ENCODE measurements around the gene AKR7A3. TPM values are rescaled to one million over a fixed set of nuclear protein-coding genes. Genes with fewer than 3 reads are reported as not detected.

AKR7A3 gene
- total and polyA plus RNA-seq, 2 of the 4 experiments (the other 2 are of a cell fraction) = 0.18 to 0.62 TPM

GRCh38 chr1:19260211-19261138 lies 28.1 kb downstream of the AKR7A3 start:
- H3K9ac ChIP-seq (ENCODE audit: low read depth, low read length) = no peak overlapping the region
- CTCF ChIA-PET = no interaction called here
- DNase-seq = peak; percentile 94
- TF ChIP-seq FOS (IDR thresholded peaks at IDR 0.05; ENCODE audit: low read depth, low read length) = peak; percentile 52
- TF ChIP-seq POLR2A (IDR thresholded peaks at IDR 0.05; ENCODE audit: low read depth, low read length) = no peak
- no peak for TF ChIP-seq ELK1 (IDR thresholded peaks at IDR 0.05; ENCODE audit: borderline replicate concordance, low read depth, low read length)
- TF ChIP-seq BHLHE40 (IDR thresholded peaks at IDR 0.05; ENCODE audit: low read depth, low read length) = 0 out of 2 replicates have a peak, but pooled peaks have one; percentile 27
- peak; percentile 56 for TF ChIP-seq MAFK (IDR thresholded peaks at IDR 0.05; ENCODE audit: low read depth, low read length)
- TF ChIP-seq CHD1 (IDR thresholded peaks at IDR 0.05; ENCODE audit: low read depth, low read length) = no peak
- peak; percentile 73 for TF ChIP-seq MXI1 (IDR thresholded peaks at IDR 0.05; ENCODE audit: borderline replicate concordance, low read depth, low read length)
- peak; percentile 57 for TF ChIP-seq RCOR1 (IDR thresholded peaks at IDR 0.05; ENCODE audit: insufficient replicate concordance, low read length)
- TF ChIP-seq CTCF (conservative IDR thresholded peaks at IDR 0.05; ENCODE audit: low read depth, low read length) = no peak
- no peak for TF ChIP-seq RFX5 (IDR thresholded peaks at IDR 0.05; ENCODE audit: low read depth, low read length)
- TF ChIP-seq NFE2L2 (IDR thresholded peaks at IDR 0.05; ENCODE audit: low read depth, low read length) = no peak
- TF ChIP-seq USF2 (IDR thresholded peaks at IDR 0.05; ENCODE audit: low read depth, low read length) = peak; percentile 34; the same call in 1 of the 2 replicates
- peak; percentile 38 for TF ChIP-seq RAD21 (IDR thresholded peaks at IDR 0.05; ENCODE audit: low read length)

More at GRCh38 chr1:19260211-19261138, 28.1 kb downstream of the AKR7A3 start:
- Histone ChIP-seq H2AK9ac (replicated peaks; ENCODE audit: low read depth, low read length, poor library complexity) (peak overlapping the region; percentile 95), H2BK5ac (ENCODE audit: low read depth, low read length, poor library complexity, severe bottlenecking) (peak overlapping the region; percentile 77), H2AK5ac (ENCODE audit: low read depth, low read length) (peak overlapping the region; percentile 57; the same call in 1 of the 2 replicates), H3K4me1 (ENCODE audit: control insufficient read depth, insufficient read depth, low read length) (peaks cover 3% of the 10 kb centered on the region; the same call in 1 of the 2 replicates), H3K18ac (ENCODE audit: low read depth, low read length) (no peak overlapping the region), H4K91ac (ENCODE audit: insufficient read depth, low read depth, low read length) (no peak overlapping the region; the same call in 1 of the 2 replicates), H4K20me1 (ENCODE audit: insufficient read depth, low read length) (peaks cover 11% of the 10 kb centered on the region; the same call in 1 of the 2 replicates), H3K4me3 (ENCODE audit: insufficient read depth, low read depth, low read length) (no peak overlapping the region), H3K9me3 (ENCODE audit: control insufficient read depth, insufficient read depth, low read length) (no peaks in the 10 kb centered on the region), H3K27me3 (ENCODE audit: control insufficient read depth, insufficient read depth, low read length) (no peaks in the 10 kb centered on the region), H2BK15ac (ENCODE audit: low read depth, low read length) (no peak overlapping the region), H3K14ac (replicated peaks; ENCODE audit: low read depth, low read length) (no peak overlapping the region; the same call in 1 of the 2 replicates), H3K36me3 (ENCODE audit: control insufficient read depth, insufficient read depth, low read length) (peaks cover 37% of the 10 kb centered on the region), H3K79me1 (ENCODE audit: low read depth in 1 of 2, low read length in 2 of 2) (peaks cover 0 to 19% of the 10 kb centered on the region in 2 experiments; a peak in 1 of 4 replicates), H2BK20ac (ENCODE audit: low read depth, low read length) (no peak overlapping the region), H4K8ac (ENCODE audit: low read depth in 2 of 2, low read length in 2 of 2) (no peak overlapping the region), H2AFZ (replicated peaks; ENCODE audit: low read length, poor library complexity) (peak overlapping the region; percentile 68), H3K56ac (ENCODE audit: extremely low read depth, insufficient read depth, low read length) (no peak overlapping the region), H2BK120ac (ENCODE audit: low read depth, low read length) (0 out of 2 replicates have a peak overlapping the region, but pooled peaks have one; percentile 40), H3K4ac (ENCODE audit: low read depth, low read length) (peak overlapping the region; percentile 69), H3K4me2 (ENCODE audit: low read depth, low read length) (no peak overlapping the region), H3K9me1 (ENCODE audit: insufficient read depth, low read length) (0 out of 2 replicates have a peak, but pooled peaks cover 10% of the 10 kb centered on the region), H4K5ac (ENCODE audit: low read depth, low read length) (no peak overlapping the region), H3K23ac (ENCODE audit: low read depth, low read length) (no peak overlapping the region), H3K27ac (ENCODE audit: insufficient read depth, low read length) (no peak overlapping the region; the same call in 1 of the 2 replicates)
- POLR2A ChIA-PET (ENCODE audit: unreplicated experiment) = no interaction called here
- dilution Hi-C loops (cut with HindIII; ENCODE audit: low sequenced_read_pairs, unreplicated experiment) (no loop called here), intact Hi-C loops (cut with micrococcal nuclease) (no loop called here), in situ Hi-C loops (cut with MboI; ENCODE audit: low sequenced_read_pairs) (no loop called here)
- BruUV-seq (replicated peaks) = no TSS peak
- WGBS, 2 experiments (ENCODE audit: extremely low coverage in 2 of 2, insufficient read length in 1 of 2) = 51% methylated on average over 7 of the region's 21 CpGs; no CpG with 5 or more reads in 1 of the 2 experiments
- ATAC-seq (ENCODE audit: low read depth) = peak; percentile 94

Data from IMR-90 (cell line).